ENCODE measurements around the gene CD22.

- no peak for TF ChIP-seq POLR2A (IDR thresholded peaks at IDR 0.05; ENCODE audit: extremely low read depth, insufficient read length)
- TF ChIP-seq MAX (IDR thresholded peaks at IDR 0.05; ENCODE audit: low read depth, low read length), result no peak
Observed at GRCh38 chr19:35299523-35300338, 29.3 kb upstream of the CD22 start.
